Head of caudate nucleus (tissue), 42 donors: ENCODE measurements around the gene NFIA.

Source experiments
- DNase-seq, 42 donors: peaks; one replicate each; pipeline versions ENCODE4 v3.0.0 to v3.0.0-alpha.2; 2020 to 2021; ENCODE audit warnings: mixed read lengths in 7 of 42
- intact Hi-C: fragments of 100-400 bp; cut with DNase I; formaldehyde crosslinking; loops from one replicate; pipeline ENCODE4 v1.15.0; 2022

The NFIA gene

GRCh38 chr1:61400131-61400770 lies 317.9 kb downstream of the NFIA start:
- intact Hi-C loops: no loop called here
- no peak for DNase-seq

DNA sequence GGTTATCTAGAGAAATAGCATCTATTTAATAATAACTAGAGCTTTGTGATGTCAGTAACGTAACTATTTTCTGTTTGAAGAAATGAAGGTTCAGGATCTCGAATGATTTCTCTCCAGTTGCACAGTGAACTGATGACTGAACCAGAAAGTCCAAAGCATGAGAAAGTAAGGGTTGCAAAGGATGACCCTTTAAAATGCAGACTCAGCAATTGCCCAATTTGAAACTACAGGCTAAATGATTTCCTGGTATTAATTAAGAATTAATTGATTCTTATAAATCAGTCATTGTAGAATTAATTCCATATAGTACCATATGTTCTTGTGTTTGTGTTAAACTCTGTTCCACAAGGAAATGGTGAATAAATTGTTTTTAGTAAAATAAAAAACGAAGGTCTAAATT lies 318.6 kb downstream of the NFIA start:
- no peak for DNase-seq
- intact Hi-C loops: no loop called here

GRCh38 chr1:61403679-61404596 lies 321.6 kb downstream of the NFIA start:
- intact Hi-C loops: no loop called here
- peak in 1 of 42 donors; percentile 40 for DNase-seq

- intact Hi-C loops: no loop called here
- no peak for DNase-seq
Observed at GRCh38 chr1:61404597-61405376, 322.4 kb downstream of the NFIA start.

GRCh38 chr1:61406467-61406866 lies 324.1 kb downstream of the NFIA start:
- DNase-seq: no peak
- intact Hi-C loops: no loop called here

GRCh38 chr1:61412601-61413000 lies 330.2 kb downstream of the NFIA start:
- no peak for DNase-seq
- intact Hi-C loops: no loop called here

- intact Hi-C loops: no loop called here
Observed at GRCh38 chr1:61419196-61419595, 336.8 kb downstream of the NFIA start.

DNA sequence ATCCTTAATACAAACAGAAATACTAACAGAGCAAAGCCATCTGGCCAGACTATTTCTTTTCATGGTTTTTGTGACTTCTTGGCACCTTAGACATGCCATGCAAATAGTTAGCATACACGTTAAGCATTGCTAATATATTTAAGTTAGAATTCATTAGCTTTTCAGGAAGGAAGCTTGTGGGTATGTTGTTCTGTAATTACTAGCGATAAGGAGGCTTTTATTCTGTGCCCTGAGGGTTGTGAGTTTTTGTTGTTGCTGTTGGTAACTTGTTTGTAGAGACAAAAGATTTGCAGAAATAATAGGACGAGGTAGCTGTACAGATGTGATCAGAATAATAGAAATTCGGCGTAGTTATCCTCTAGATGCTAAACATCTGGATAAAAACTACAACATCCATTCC lies 337.3 kb downstream of the NFIA start:
- intact Hi-C loops: no loop called here
- DNase-seq: no peak

More at GRCh38 chr1:61419196-61419595, 336.8 kb downstream of the NFIA start:
- no peak for DNase-seq

GRCh38 chr1:61420243-61420642 lies 337.9 kb downstream of the NFIA start:
- no peak for DNase-seq
- intact Hi-C loops: no loop called here

DNA sequence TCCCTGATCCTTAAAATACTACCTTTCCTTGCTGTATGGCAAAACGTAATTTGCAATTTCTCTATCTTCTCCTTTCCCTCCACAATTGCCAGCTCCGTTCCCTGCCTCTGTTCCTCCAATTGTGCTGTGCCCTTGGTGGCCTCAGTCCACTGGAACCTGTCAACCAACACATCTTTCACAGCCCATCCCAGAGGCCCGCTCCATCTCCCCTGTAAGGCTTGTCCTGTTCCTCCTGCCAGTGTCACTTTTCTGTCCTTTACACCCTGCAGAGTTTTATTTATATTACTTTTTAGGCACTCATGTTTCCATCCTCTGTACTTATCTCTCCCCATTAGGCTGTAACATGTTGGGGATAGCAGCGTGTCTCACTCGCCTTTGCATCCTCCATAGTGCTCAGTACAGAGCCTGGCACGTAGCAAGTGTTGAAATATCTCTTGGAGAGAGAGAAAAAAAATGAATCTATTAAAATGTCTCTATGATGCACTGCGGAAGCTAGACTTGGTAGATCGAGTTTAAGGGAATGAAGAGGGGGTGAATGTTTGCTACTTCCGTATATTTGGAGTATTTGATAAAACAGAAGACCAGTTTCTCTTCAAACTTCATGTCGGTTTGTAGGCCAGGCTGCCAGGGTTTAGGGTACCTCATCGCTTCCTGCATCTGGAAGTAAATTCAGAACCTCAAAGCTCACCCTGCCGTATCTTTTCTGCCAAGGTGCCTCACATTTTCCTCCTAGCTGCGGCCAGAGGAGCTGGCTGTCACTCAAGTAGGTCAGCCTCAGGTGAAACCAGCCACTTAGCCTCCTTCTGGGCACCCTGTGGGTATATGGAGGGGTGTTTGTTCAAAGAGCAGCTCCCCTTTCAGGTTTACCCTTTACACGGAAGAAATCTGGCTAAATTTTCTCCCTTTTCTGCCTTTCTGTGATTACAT lies 338.8 kb downstream of the NFIA start:
- intact Hi-C loops: no loop called here
- no peak for DNase-seq

DNA sequence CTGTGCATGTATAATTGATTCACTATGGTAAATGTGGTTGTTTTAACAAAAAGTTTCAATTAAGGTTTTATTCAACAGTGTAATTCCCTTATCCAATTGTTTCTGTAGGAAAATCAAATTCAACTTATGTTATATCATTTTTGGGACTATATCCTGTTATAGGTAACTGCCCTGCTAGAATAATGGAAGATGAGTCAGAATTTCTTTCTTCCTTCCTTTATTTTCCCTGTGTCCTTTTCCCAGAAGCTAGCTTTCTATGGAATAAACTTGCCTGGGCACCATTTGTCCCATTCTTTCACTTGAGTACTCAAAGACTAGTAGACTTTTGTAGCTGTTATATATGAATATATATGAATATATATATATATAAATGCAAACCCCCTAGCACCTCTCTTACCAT lies 341.3 kb downstream of the NFIA start:
- DNase-seq: no peak
- intact Hi-C loops: no loop called here

- intact Hi-C loops: no loop called here
- no peak for DNase-seq
Observed at GRCh38 chr1:61424382-61424781, 342.0 kb downstream of the NFIA start.

- intact Hi-C loops: no loop called here
- no peak for DNase-seq
Observed at GRCh38 chr1:61425040-61425439, 342.7 kb downstream of the NFIA start.

DNA sequence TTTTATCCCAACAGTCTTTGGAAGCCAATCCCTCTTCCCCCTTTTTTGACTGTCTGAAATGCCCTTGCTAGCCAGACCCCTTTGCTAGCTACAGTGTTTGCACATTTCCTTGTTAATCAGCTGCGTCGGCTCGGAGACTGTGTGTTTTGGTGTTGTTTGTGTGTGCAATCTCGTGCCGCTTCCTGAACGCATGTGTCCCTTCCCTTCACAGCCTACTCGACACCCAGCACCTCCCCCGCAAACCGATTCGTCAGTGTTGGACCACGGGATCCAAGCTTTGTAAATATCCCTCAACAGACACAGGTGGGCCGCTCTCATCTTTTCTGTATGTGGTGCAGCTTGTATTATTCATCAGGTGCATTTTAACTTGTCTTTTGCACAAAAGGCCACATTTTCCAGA lies 343.9 kb downstream of the NFIA start:
- DNase-seq: no peak

DNA sequence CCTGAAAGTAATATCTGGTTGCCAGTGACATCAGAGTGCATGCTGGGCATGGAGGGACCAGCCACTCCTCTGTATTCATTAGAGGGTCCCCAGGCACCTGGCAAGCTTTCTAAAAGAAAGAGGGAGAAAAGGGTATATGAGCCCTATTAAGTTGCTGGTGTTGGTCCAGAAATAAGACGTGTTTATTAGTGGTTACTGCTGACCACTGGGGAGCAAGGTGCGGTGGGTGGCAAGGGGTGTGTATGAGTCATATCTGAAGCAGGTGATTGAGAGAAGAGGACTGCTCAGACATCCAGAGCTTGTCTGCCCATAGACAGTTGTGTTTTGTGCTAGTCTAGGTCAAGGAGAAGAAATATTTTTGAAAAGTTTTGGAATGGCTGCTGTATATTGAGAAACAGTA lies 344.5 kb downstream of the NFIA start:
- DNase-seq: no peak
- intact Hi-C loops: no loop called here

More for the DNA sequence above, 343.9 kb downstream of the NFIA start:
- intact Hi-C loops: no loop called here

DNA sequence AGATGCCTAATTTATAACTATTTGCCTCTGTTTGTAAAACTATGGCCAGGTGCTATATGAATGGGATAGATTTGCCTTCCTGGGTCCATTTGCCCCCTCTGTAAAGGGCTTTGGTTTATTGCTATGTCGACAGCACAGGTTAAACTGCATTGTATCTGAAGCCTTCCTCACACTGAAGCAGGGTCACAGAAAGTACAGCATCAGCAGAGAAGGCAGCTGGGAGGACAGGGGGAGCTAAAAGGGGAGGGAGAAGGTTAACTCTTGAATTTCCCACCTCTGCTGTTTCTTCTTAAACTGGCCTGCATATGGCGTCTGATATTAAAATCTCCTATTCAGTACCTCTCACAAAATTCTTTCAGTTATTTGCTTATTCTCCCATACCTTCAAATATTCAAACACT lies 345.1 kb downstream of the NFIA start:
- DNase-seq: no peak
- intact Hi-C loops: no loop called here

GRCh38 chr1:61428146-61428545 lies 345.8 kb downstream of the NFIA start:
- no peak for DNase-seq
- intact Hi-C loops: no loop called here

GRCh38 chr1:61432616-61433388 lies 350.4 kb downstream of the NFIA start:
- intact Hi-C loops: no loop called here
- no peak for DNase-seq
